Stimulated activated CD4-positive, alpha-beta T cell treated with anti-CD3 and anti-CD28 coated beads, Interleukin-1b, Interleukin-23, amount 100 ng/mL, for 1 hour (primary cell): ENCODE results near the gene MYH13.
"Not testable (repeated sequence)": the region's sequence is repeated elsewhere in the genome, so short reads cannot be mapped to it uniquely, and the experiment has no call there.

ENCODE experiments used
- DNase-seq, 2 donors: peaks; one replicate each; pipeline ENCODE4 v3.0.0-alpha.2; 2020; ENCODE audit warnings: low read depth in 2 of 2

The MYH13 gene

GRCh38 chr17:10304758-10305300 lies 68.0 kb downstream of the MYH13 start:
- no peak for DNase-seq

DNA sequence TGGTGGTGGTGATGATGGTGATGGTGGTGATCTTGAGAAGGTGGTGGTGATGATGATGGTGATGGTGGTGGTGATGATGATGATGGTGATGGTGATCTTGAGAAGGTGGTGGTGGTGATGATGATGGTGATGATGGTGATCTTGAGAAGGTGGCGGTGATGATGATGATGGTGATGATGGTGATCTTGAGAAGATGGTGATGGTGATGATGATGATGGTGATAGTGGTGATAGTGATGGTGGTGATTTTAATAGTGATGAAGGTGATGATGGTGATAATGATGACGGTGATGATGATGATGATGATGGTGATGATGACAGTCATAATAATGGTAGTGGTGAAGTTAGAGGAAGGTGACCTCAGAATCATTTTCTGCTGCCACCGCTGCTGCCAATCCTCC lies 75.1 kb downstream of the MYH13 start:
- DNase-seq: no peak

DNA sequence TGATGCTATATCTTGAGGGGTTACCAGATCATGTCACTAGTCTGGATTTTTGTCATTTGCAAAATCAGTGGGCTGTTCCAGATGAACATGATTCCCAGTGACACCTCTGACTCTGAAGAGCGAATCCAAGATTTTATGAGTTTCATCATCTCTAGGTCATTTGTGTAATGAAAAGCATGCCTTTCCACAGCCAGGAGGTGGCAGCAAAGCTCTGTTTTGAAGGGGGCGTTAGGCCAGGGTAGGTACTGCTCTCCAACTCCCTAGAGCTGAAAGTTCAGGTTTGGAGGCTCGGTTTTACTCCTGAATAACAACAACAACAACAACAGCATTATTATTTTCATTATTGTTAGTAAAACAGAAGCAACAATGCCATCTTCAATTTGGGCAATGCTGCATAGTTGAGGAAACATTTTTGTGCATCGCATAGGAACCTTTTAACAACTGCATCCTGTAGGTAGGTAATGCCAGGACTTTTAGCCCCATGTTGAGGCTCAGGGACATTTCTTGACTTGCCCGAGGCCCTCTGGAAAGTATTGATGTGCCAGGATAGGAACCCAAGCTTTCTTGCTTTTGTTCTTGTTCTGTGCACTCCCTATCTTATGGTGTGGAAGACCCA lies 77.0 kb downstream of the MYH13 start:
- peak in 1 of 2 donors; percentile 5 for DNase-seq

DNA sequence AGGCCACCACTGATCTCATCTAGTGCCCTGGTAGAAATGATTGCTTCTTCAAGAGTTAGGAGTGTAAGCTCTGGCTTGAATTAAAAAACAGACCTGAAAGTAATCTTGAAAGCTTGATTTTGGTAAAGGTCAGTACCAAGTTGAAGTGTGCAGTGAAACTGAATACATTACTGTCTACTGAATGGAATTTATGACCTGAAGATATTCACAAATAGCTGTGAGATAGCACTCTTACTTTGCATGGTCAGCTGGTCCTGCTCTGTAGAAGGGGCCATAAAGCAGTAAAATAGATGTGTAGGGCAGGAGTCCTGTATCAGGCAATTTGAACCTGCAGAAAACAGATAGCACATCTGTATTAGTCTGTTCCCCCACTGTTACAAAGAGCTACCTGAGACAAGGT lies 78.6 kb downstream of the MYH13 start:
- no peak for DNase-seq

DNA sequence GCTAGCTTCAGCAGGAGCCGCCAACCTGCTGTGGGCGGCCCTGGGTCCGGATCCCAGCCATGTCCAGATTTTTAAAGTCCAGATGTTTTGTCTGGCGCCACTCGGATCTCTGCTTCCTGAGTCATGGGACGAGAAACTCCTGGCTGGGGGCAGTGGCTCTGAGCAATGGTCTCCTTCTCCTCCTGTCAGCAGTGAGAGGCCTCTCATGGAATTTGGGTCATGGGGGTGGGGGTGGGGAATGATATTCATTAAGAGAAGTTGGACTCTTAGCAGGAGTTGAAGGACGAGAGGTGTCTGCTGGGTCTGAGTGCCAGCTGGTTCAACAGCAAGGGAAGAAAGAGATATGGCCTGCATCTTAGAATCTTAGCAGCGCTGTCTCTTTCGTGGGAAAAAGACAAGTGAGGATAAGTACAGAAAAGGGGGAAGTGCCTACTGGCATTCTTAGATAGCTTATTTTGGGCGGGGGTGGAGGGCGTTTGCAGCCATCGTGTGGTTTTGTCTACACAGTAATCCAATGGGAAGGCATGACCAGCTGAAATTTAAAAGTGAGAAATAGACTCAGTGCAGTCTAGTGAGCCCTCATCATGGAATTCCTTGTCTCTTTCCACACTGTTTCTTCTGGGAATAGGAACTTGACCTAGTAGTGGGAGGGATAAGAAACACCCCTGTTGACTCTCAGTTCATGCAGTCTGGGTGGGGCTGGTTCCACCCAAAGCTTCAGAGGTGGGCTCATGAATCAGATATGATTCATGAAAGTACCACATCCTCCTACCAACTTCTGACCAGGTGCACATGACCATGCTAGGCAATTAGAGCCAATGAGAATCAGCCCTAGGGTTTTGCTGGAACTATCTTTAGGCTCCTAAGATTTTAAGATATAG lies 80.5 kb downstream of the MYH13 start:
- DNase-seq: no peak

- DNase-seq: not testable (repeated sequence)
These were observed 81.2 kb downstream of the MYH13 start for GRCh38 chr17:10291576-10291975.

GRCh38 chr17:10290041-10290440 lies 82.8 kb downstream of the MYH13 start:
- DNase-seq: no peak

- DNase-seq: no peak
These were observed 86.5 kb downstream of the MYH13 start for GRCh38 chr17:10286324-10286723.

GRCh38 chr17:10285896-10286295 lies 86.9 kb downstream of the MYH13 start:
- DNase-seq: no peak

DNA sequence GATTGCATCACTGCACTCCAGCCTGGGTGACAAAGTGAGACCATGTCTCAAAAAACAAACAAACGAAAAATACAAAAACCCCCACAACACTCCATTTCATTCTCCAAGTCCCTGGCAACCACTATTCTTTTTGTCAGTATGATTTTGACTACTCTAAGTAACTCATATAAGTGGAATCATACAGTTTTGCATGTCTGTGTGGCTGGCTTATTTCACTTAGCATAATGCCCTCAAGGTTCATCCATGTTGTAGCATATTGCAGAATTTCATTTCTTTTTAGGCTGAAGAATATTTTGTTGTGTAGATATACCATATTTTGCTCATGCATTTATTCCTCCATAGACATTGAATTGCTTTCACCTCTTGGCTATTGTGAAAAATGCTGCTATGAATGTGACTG lies 92.7 kb downstream of the MYH13 start:
- no peak for DNase-seq

DNA sequence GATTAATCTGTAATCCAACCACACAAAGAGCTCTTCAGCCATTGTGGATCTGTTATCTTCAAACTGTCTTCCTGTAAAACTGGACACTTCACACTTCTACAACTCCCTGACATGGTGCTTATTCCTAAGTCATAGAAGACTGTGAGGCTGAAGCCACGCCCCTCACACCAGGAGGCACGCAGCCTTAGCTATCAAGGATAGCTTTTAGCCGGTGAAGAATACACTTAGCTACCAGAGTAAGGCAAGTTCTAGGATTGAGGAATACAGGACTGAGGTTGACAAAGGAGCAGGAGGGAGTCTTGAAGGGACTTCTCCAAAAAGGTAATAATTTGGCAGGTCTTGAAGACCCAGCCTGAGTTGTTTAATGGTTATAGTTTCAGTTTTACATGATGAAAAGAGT lies 94.6 kb downstream of the MYH13 start:
- no peak for DNase-seq

DNA sequence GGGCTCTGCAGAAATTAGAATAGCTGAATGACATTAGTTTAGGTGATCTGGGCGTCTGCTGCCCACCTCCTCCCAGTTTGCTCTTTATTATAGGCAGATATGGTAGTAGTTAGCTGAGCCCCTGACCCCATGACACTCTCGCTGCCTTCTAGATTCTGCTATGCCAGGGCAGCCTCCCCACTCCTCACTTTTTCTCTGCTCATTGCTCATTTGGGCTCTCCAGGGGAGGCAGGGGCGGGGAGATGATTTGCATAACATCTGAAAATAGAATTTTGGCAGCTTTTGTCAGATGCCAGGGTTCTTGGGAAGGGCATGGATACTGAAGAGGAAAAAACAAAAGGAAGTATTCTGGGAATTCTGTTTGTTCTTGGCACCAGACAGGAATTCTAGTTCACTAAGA lies 96.4 kb downstream of the MYH13 start:
- no peak for DNase-seq

DNA sequence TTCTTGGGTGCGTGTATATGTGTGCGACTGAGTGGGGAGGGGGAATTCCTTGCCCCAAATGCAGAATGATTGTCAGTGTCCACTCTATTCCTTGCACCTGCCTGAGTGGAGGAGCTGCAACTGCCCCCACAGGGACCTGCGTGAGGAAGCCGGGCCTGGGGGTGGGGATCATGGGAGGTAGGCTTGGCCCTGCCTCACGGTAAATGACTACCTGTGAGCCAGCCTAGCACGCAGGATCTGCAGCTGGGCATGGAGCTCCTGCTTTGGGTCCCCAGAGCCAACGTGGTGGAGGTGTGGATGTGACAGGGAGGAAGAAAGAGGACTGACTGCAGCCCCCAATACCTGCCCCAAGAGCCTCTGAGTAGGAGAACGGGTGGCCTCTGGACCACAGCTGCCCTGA lies 97.4 kb downstream of the MYH13 start:
- DNase-seq: no peak

DNA sequence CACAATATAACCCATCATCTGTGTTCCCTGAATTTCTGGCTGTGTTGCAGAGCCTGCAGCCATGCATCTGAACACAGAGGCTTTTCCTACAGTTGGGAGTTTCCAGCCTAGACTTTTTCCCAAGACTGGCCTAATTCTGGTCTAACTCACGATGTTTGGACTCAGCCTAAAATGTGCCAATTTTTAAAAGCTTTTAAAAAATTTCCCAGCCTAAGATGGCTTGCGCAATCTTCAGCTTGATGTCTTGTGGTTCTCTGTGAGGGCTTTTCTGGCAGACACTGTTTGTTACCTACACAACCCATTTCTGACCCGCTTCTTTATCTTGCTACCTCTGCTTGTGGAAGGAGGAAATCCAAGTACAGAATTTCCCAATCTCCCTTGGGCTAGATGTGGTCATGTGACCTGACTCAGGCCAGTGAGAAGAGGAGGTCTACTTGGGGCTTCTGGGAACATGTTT lies 101.7 kb downstream of the MYH13 start:
- DNase-seq: no peak

GRCh38 chr17:10270258-10270657 lies 102.5 kb downstream of the MYH13 start:
- DNase-seq: no peak

DNA sequence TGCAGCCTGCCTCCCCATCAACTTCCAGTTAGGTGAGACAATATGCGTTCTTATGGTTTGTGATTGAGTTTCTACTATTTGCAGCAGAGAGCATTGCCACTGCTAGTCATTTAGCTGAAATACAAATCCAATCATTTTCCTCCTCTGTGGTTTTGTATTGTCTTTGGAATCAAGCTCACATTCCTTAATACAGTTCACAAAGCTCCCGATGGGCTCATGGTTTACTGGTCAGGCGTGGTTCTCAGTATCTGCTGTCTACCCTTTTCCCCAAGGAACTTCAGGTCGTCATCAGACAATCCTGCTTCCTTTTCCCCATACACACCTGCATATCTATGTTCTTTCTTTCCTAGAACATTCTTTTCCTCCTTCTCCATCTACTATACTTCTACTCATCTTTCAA lies 104.8 kb downstream of the MYH13 start:
- no peak for DNase-seq

DNA sequence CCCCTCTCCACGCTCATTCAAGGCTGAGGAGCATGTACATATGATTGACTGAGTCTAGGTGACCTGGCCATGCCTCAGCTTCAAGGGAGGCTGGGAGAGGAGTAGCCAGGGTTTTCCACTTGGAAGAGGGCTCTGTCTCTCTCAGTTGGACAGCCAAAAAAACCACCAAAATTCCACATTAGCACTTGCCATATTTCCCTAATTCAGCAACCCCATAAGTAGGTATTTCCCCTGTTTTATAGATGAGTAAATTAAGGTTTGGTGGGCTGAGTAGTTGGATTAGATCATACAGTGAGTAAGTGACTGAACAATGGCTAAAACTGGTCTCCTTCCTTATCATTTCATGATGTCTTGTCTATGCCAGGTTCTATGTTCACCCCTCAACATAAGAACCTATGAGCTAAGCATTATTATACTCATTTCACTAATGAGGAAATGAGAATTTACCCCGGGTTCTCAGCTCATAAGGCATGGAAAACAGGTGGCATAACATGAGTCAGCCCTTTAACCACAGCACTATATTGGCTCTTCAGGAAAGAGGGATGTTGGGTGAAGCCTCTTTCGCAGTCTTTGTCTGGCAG lies 106.4 kb downstream of the MYH13 start:
- DNase-seq: no peak

DNA sequence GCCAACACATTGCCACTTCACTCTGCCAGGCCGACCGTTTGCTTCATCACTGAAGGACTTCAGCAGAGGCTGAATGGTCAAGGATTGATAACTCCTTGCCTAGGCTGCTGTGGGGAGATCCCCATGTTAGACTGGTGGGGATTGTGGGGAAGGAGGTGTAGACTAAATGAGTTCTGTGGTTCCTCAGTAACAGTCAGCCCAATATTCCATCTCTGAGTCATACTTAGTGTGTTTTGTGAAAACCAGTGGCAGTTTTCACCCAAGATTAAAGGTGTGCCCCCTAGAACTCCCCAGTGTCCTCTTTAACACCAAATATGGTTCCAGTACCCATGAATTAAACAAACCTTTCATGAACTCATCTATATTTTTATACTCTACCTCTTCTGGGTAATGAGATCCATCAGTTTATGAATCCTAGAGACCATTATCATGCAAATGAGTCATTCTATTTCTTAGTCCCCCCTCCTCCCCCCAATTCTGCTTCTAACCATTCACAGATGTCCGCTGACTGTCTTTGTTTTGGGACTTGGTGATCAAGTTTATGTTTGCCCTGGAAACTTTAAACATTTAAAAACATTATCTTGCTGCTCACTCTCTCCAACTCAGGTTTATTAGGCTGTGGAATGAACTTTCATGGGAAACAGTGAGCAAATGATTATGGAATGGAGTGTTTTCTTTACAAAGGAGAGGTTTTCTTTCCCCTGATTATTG lies 107.6 kb downstream of the MYH13 start:
- no peak for DNase-seq

- no peak for DNase-seq
These were observed 108.8 kb downstream of the MYH13 start for GRCh38 chr17:10264051-10264450.

- no peak for DNase-seq
These were observed 110.4 kb downstream of the MYH13 start for GRCh38 chr17:10262451-10262850.

GRCh38 chr17:10261098-10261497 lies 111.7 kb downstream of the MYH13 start:
- DNase-seq: no peak
